ENCODE results near the gene CLDN9. TPM values are rescaled to one million over a fixed set of nuclear protein-coding genes. Genes with fewer than 3 reads are reported as not detected.

CLDN9 gene
- total RNA-seq, 2 experiments from 2014 or later, result not detected

- Mint-ChIP-seq H3K36me3 (ENCODE audit: low read depth) (peaks cover 15% of the 10 kb centered on the region), H3K4me1 (ENCODE audit: low read depth) (peaks cover 57% of the 10 kb centered on the region), H3K9me3 (no peaks in the 10 kb centered on the region), H3K27ac (peak overlapping the region; percentile 93), H3K27me3 (no peaks in the 10 kb centered on the region), H3K4me3 (peak overlapping the region; percentile 82)
- no peak for ATAC-seq
- POLR2A ChIA-PET, result interaction anchor here (0.7 to 3.5 kb wide), 11 partner anchors 9 to 112 kb away, joined by 3 to 27 read pairs (median 7); partner anchors contain the start of genes ZNF213 and ZSCAN10
- DNase-seq, result no peak
- intact Hi-C loops (cut with micrococcal nuclease), result loop anchor here (2.0 kb wide), 1 partner anchor 67 kb away; no protein-coding TSS in a partner anchor
- TF ChIP-seq CTCF (IDR thresholded peaks at IDR 0.05), result no peak
- CTCF ChIA-PET, result interaction anchor here (0.6 to 14.0 kb wide), 27 partner anchors 9 to 224 kb away, joined by 3 to 288 read pairs (median 11); partner anchors contain the start of genes HCFC1R1, THOC6, ZNF213 and ZSCAN10
Measured at GRCh38 chr16:3059723-3060242, 47.1 kb downstream of the CLDN9 start.

DNA sequence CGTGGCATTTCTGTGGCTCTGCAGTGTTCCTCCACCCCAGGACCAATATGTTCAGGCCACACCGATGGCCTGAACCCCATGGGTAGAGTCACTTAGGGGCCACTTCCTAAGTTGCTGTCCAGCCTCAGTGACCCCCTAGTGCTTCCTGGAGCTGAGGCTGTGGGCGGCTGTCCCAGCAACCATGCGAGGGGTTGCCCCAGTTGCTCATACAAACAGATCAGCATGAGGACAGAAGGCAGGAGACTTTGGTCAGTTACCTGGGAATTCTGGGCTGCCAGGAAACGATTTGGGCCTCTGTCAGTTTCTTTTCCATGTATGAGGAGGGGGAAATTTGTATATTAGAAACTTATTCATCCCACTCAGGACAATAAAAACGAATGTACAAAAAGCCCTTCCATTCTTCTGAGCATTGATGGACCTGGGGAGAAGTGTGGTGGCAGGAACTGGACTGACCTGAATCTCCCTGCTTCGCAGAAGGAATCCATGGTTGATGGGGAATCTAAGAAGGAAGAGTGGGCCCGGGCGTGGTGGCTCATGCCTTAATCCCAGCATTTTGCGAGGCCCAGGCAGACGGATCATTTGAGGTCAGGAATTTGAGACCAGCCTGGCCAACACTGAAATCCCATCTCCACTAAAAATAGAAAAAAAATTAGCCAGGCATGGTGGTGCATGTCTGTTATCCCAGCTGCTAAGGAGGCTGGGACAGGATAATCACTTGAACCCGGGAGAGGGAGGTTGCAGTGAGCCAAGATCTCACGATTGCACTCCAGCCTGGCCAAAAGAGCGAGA is 47.8 kb downstream of the CLDN9 start:
- no peak for DNase-seq
- H3K27me3 Mint-ChIP-seq, result no peaks in the 10 kb centered on the region
- ATAC-seq, result no peak
- peaks cover 10% of the 10 kb centered on the region for H3K36me3 Mint-ChIP-seq (ENCODE audit: low read depth)
- ChIA-PET POLR2A (interaction anchor here (0.6 to 3.5 kb wide), 6 partner anchors 9 to 74 kb away, joined by 3 to 27 read pairs (median 11); partner anchors contain the start of gene ZNF213), CTCF (interaction anchor here (1.0 to 14.0 kb wide), 18 partner anchors 10 to 107 kb away, joined by 3 to 288 read pairs (median 16); partner anchors contain the start of genes HCFC1R1, THOC6, ZNF213 and ZSCAN10)
- H3K4me1 Mint-ChIP-seq (ENCODE audit: low read depth), result peaks cover 53% of the 10 kb centered on the region
- peak overlapping the region; percentile 93 for H3K27ac Mint-ChIP-seq
- H3K4me3 Mint-ChIP-seq, result peak overlapping the region; percentile 82
- TF ChIP-seq CTCF (IDR thresholded peaks at IDR 0.05), result no peak
- no peaks in the 10 kb centered on the region for H3K9me3 Mint-ChIP-seq
- intact Hi-C loops (cut with micrococcal nuclease), result loop anchor here (2.0 kb wide), 1 partner anchor 66 kb away; no protein-coding TSS in a partner anchor

DNA sequence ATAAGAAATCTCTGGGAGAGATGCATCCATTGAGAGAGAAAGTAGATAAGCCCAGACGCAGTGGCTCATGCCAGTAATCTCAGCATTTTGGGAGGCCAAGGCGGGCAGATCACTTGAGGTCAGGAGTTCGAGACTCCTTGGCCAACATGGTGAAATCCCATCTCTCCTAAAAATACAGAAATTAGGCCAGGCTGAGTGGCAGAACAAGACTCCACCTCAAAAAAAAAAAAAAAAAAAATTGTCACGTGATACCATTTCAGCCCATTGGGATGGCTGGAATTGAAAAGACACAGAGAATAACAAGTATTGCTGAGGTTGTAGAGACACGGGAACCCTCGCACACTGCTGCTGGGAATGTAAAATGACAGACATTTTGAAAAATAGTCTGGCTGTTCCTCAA is 49.8 kb downstream of the CLDN9 start:
- Mint-ChIP-seq H3K9me3 (no peaks in the 10 kb centered on the region), H3K36me3 (ENCODE audit: low read depth) (peaks cover 23% of the 10 kb centered on the region), H3K4me3 (no peak overlapping the region), H3K4me1 (ENCODE audit: low read depth) (peaks cover 46% of the 10 kb centered on the region), H3K27me3 (no peaks in the 10 kb centered on the region), H3K27ac (no peak overlapping the region)
- POLR2A ChIA-PET, result interaction anchor here (1.8 kb wide), 1 partner anchor 15 kb away, joined by 7 read pairs; no protein-coding TSS in a partner anchor
- intact Hi-C loops (cut with micrococcal nuclease), result no loop called here
- no peak for ATAC-seq
- no peak for DNase-seq
- TF ChIP-seq CTCF (IDR thresholded peaks at IDR 0.05), result no peak
- CTCF ChIA-PET, result interaction anchor here (1.0 to 14.0 kb wide), 6 partner anchors 12 to 66 kb away, joined by 4 to 288 read pairs (median 7); no protein-coding TSS in a partner anchor

DNA sequence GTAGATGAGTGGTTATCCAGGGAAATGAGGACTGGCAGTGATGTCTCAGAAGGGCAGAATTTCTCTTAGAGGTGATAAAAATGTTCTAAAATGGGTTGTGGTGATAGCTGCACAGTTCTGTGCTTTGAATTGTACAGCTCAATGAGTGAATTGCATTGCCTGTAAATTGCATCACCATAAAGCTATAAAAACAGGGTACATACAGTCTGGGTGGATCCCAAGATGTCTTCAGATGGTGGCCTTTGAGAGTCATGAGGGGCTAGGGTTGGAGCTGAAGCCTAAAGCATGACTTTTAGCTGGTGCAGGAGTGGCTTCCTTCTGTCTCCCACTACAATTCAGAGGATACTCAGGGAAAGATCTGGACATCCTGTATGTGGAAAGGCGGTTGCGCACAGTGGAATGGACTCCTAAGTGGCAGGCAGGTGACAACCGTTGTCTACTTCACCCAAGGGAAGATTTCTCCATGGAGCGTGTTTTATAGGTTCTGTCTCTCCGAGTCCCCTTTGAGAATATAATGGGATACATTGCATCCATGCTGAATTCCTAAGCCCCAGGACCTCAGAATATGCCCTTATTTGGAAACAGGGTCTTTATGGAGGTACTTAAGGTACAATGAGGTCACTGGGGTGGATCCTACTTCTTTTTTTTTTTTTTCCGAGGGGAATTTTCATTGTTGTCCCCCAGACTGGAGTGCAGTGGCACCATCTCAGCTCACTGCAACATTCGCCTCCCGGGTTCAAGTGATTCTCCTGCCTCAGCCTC is 51.1 kb downstream of the CLDN9 start:
- POLR2A ChIA-PET, result interaction anchor here (0.6 to 1.8 kb wide), 7 partner anchors 16 to 65 kb away, joined by 3 to 7 read pairs (median 3); no protein-coding TSS in a partner anchor
- CTCF ChIA-PET, result interaction anchor here (1.0 to 14.0 kb wide), 10 partner anchors 11 to 102 kb away, joined by 3 to 288 read pairs (median 5); no protein-coding TSS in a partner anchor
- Mint-ChIP-seq H3K27me3 (no peaks in the 10 kb centered on the region), H3K27ac (peak overlapping the region; percentile 99), H3K9me3 (no peaks in the 10 kb centered on the region), H3K4me1 (ENCODE audit: low read depth) (peaks cover 55% of the 10 kb centered on the region), H3K4me3 (peak overlapping the region; percentile 97), H3K36me3 (ENCODE audit: low read depth) (peaks cover 33% of the 10 kb centered on the region)
- DNase-seq, result no peak
- no peak for TF ChIP-seq CTCF (IDR thresholded peaks at IDR 0.05)
- intact Hi-C loops (cut with micrococcal nuclease), result no loop called here
- ATAC-seq, result no peak

Other genes starting within 250 kb of the CLDN9 start
- gene ELOB, start 235.6 kb upstream of the CLDN9 start, total RNA-seq, result 100 to 1,000 TPM; 174 to 178 TPM
- under 1 TPM in 1 of 2 experiments, not detected in 1; 0.29 TPM for gene PRSS33, start 225.4 kb upstream of the CLDN9 start, total RNA-seq
- not detected for gene PRSS41, start 214.5 kb upstream of the CLDN9 start, total RNA-seq
- 10 to 100 TPM; 11.3 to 12.5 TPM for gene PRSS21, start 195.7 kb upstream of the CLDN9 start, total RNA-seq
- gene ZG16B, start 182.6 kb upstream of the CLDN9 start, total RNA-seq, result 1 to 10 TPM in 1 of 2 experiments, under 1 TPM in 1; 0.97 to 2.1 TPM
- gene PRSS22, start 154.8 kb upstream of the CLDN9 start, total RNA-seq, result not detected
- 10 to 100 TPM; 18.9 to 19.3 TPM for gene FLYWCH2, start 129.7 kb upstream of the CLDN9 start, total RNA-seq
- gene FLYWCH1, start 101.0 kb upstream of the CLDN9 start, total RNA-seq, result 10 to 100 TPM; 33.4 to 34.9 TPM
- gene KREMEN2, start 48.6 kb upstream of the CLDN9 start, total RNA-seq, result under 1 TPM in 1 of 2 experiments, not detected in 1; 0.22 TPM
- 10 to 100 TPM; 29.4 to 30.4 TPM for gene PAQR4, start 43.6 kb upstream of the CLDN9 start, total RNA-seq
- 100 to 1,000 TPM; 121 to 123 TPM for gene PKMYT1, start 32.5 kb upstream of the CLDN9 start, total RNA-seq
- not detected for gene CLDN6, start 5.3 kb downstream of the CLDN9 start, total RNA-seq
- 10 to 100 TPM; 11.8 to 13.5 TPM for gene TNFRSF12A, start 7.4 kb downstream of the CLDN9 start, total RNA-seq
- 10 to 100 TPM; 24.2 to 24.8 TPM for gene HCFC1R1, start 11.0 kb downstream of the CLDN9 start, total RNA-seq
- 10 to 100 TPM; 55.4 to 56.6 TPM for gene THOC6, start 11.1 kb downstream of the CLDN9 start, total RNA-seq
- under 1 TPM; 0.77 to 0.92 TPM for gene BICDL2, start 24.0 kb downstream of the CLDN9 start, total RNA-seq
- gene MMP25, start 33.6 kb downstream of the CLDN9 start, total RNA-seq, result 1 to 10 TPM; 1.1 to 1.5 TPM
- 100 to 1,000 TPM; 971 to 974 TPM for gene IL32, start 52.7 kb downstream of the CLDN9 start, total RNA-seq
- gene ZSCAN10, start 86.4 kb downstream of the CLDN9 start, total RNA-seq, result under 1 TPM; 0.09 to 0.25 TPM
- gene ZNF205, start 99.7 kb downstream of the CLDN9 start, total RNA-seq, result not detected
- gene ZNF213, start 122.1 kb downstream of the CLDN9 start, total RNA-seq, result 1 to 10 TPM; 6.1 to 7.5 TPM
- gene OR1F1, start 175.3 kb downstream of the CLDN9 start, total RNA-seq, result not detected
- gene ZNF200, start 222.2 kb downstream of the CLDN9 start, total RNA-seq, result 1 to 10 TPM; 8.7 to 9.6 TPM
- gene MEFV, start 243.7 kb downstream of the CLDN9 start, total RNA-seq, result not detected